HAP-1 (cell line): Measurements from ENCODE around the gene TGM4.
"Not testable (repeated sequence)": the region's sequence is repeated elsewhere in the genome, so short reads cannot be mapped to it uniquely, and the experiment has no call there.

Experiments used
- DNase-seq, 2 experiments: peaks; one replicate each; pipeline ENCODE4 v3.0.0-alpha.2; 2016 to 2020; ENCODE audit warnings: low spot score in 2 of 2
- H3K27me3 ChIP-seq: fragments of 250-450 bp; sonication (Bioruptor Pico); 2 replicates; pipeline ENCODE4 v1.5.1; 2020; ENCODE audit warnings: low read depth, mild to moderate bottlenecking, moderate library complexity
- H3K36me3 ChIP-seq: fragments of 250-450 bp; sonication (Bioruptor Pico); replicated peaks from 2 replicates; pipeline ENCODE4 v1.5.1; 2020; ENCODE audit warnings: mild to moderate bottlenecking
- H3K4me1 ChIP-seq: fragments of 250-450 bp; sonication (Bioruptor Pico); 2 replicates; pipeline ENCODE4 v1.5.1; 2020; ENCODE audit warnings: mild to moderate bottlenecking
- H3K4me3 ChIP-seq: fragments of 250-450 bp; sonication (Bioruptor Pico); 2 replicates; pipeline ENCODE4 v1.5.1; 2020; ENCODE audit warnings: mild to moderate bottlenecking, moderate library complexity
- H3K9me3 ChIP-seq: fragments of 250-450 bp; sonication (Bioruptor Pico); 2 replicates; pipeline ENCODE4 v1.5.1; 2020; ENCODE audit warnings: mild to moderate bottlenecking, moderate library complexity
- in situ Hi-C: fragments of 300-500 bp; cut with MboI; formaldehyde crosslinking; loops from 3 replicates; pipeline ENCODE4 v1.14.3; 2020; ENCODE audit warnings: low sequenced_read_pairs, inconsistent platforms, mixed read lengths

The TGM4 gene

DNA sequence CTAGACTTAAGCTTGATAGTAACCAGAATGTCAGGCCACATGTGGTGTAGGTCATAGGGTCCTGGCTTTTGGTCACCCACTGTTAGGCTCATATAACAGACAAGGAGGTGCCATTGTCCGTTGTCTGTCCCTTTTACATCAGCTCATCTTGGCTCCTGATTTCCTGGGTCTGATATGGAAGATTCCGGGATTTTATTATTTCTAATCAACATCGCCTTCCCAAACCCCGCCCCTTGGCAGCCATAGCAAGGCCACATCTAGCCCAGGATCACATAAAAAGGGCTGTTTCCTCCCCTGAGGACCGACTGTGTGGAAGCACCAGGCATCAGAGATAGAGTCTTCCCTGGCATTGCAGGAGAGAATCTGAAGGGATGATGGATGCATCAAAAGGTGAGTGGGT, at the start of gene TGM4:
TGM4 (plus strand) TSS at position 301 of the 400 bp plus-strand sequence; CDS start at position 372, 71 bp downstream.
- H3K4me1 ChIP-seq = no peaks in the 10 kb centered on the region
- no peaks in the 10 kb centered on the region for H3K27me3 ChIP-seq
- H3K4me3 ChIP-seq = no peak within 1 kb of the TSS
- no peak for DNase-seq
- no peaks in the 10 kb centered on the region for H3K36me3 ChIP-seq
- no peaks in the 10 kb centered on the region for H3K9me3 ChIP-seq
- in situ Hi-C loops = no loop called here

DNA sequence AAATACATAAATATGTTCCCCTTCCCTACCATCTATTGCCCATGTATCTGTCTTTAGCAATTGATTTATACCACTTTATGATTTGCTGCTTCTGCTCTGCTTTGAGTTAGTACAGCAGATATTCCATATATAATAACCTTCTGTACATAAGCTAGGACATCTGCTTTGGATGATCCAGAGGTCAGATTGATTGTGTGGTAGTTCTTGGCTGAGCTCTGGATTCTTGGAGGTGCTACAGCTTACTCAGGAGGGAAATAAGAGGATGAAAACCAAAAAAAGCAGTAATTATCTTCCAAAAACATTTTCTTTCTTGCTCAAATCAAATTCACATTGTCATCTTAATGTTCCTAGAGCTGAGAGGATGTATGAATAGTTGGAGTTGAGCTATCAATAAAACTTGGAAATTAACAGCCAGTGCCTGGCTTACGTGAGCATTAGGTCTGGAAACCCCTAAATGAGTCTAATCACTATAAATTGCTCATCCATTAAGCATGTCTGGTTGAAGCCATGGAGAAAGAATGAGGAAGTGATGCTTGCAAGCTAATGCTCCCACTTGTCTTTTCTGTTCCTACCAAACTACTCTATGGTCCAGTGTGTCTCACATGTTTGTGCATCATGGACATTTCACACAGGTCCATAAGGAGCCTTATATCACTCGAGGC, 49.0 kb upstream of the TGM4 start:
- Histone ChIP-seq H3K4me1 (no peaks in the 10 kb centered on the region), H3K4me3 (no peak overlapping the region), H3K36me3 (peaks cover 43% of the 10 kb centered on the region), H3K27me3 (no peaks in the 10 kb centered on the region), H3K9me3 (no peaks in the 10 kb centered on the region; the same call in 1 of the 2 replicates)
- DNase-seq = no peak
- in situ Hi-C loops = no loop called here

DNA sequence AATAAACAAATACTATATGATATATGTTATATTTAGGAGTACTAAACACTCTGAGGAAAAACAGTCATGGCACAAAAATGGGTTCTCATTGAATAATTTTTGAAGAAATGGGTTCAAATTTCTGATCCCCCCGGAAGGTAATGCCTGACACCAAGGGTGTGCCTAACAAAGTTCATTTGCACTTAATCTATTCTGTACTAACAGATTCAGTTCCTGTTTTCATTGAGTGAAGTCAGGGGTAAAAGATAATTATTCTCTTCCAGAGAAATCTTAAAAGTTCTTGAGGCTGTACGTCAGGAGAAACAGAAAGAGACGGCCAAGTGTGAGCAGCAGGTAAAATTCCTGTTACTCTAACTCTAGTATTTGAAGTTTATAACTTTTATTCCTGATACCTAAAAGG, 47.2 kb upstream of the TGM4 start:
- DNase-seq = no peak
- Histone ChIP-seq H3K36me3 (peaks cover 59% of the 10 kb centered on the region), H3K4me1 (no peaks in the 10 kb centered on the region), H3K9me3 (no peaks in the 10 kb centered on the region; the same call in 1 of the 2 replicates), H3K27me3 (no peaks in the 10 kb centered on the region), H3K4me3 (no peak overlapping the region)
- in situ Hi-C loops = no loop called here

DNA sequence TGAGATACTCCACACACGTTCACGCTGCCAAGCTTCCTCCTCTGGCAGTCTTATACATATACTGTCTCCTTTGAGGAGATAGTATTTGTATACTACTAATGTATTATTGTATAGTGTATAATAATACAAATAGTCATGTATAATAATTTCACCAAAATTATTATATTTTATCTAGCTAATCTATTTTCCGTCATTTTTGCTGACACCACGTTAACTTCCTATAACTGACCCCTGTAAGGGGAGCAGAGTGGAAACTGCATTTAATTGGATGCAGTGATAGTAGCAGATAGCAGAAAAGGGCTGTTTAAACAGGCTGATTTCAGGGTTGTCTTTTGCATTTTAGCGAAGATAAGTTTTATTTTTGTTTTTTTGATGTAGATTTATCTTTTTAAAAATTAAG, 43.2 kb upstream of the TGM4 start:
- no peaks in the 10 kb centered on the region for H3K27me3 ChIP-seq
- no peaks in the 10 kb centered on the region for H3K4me1 ChIP-seq
- peaks cover 60% of the 10 kb centered on the region for H3K36me3 ChIP-seq
- no peaks in the 10 kb centered on the region for H3K9me3 ChIP-seq
- H3K4me3 ChIP-seq = no peak overlapping the region
- in situ Hi-C loops = no loop called here
- DNase-seq = no peak

DNA sequence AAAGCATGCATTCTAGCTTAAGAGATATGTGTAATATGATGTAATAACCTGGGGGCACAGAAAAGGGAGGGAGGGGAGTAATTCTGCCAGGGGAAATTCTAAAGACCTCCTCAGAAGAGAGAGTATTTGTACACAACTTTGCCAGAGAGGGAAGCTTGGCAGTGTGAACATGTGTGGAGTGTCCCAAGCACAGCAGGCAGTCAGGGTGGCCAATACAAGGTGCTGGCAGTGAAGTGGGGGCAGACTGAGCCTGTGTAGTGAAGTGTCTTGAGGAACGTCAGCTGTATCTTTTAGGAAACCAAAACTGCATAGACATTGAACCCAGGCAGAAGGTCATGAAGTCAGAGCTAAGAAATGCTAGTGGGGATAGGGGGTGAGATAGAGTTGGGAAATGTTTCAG, 42.4 kb upstream of the TGM4 start:
- no peak for DNase-seq

DNA sequence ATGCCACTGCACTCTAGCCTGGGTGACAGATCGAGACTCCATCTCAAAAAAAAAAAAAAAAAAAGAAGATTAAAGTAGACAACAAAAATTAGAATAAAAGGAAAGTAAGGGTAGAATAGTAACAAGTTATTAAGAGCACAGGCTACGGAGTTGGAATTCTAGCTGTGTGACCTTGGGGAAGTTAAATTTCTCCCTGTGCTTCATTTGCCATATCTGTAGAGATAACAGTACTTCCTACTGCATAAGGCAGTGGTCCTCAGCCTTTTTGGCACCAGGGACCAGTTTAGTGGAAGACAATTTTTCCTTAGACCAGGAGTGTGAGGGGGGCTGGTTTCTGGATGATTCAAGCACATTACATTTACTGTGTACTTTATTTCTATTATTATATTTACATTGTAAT, 41.4 kb upstream of the TGM4 start:
- in situ Hi-C loops = no loop called here
- no peaks in the 10 kb centered on the region for H3K27me3 ChIP-seq
- DNase-seq = no peak
- no peak overlapping the region for H3K4me3 ChIP-seq
- H3K9me3 ChIP-seq = 0 out of 2 replicates have a peak, but pooled peaks cover 5% of the 10 kb centered on the region
- no peaks in the 10 kb centered on the region for H3K4me1 ChIP-seq
- peaks cover 65% of the 10 kb centered on the region for H3K36me3 ChIP-seq

More for the DNA sequence above, 42.4 kb upstream of the TGM4 start:
- Histone ChIP-seq H3K9me3 (0 out of 2 replicates have a peak, but pooled peaks cover 5% of the 10 kb centered on the region), H3K4me1 (no peaks in the 10 kb centered on the region), H3K4me3 (no peak overlapping the region), H3K36me3 (peaks cover 61% of the 10 kb centered on the region), H3K27me3 (no peaks in the 10 kb centered on the region)
- in situ Hi-C loops = no loop called here

DNA sequence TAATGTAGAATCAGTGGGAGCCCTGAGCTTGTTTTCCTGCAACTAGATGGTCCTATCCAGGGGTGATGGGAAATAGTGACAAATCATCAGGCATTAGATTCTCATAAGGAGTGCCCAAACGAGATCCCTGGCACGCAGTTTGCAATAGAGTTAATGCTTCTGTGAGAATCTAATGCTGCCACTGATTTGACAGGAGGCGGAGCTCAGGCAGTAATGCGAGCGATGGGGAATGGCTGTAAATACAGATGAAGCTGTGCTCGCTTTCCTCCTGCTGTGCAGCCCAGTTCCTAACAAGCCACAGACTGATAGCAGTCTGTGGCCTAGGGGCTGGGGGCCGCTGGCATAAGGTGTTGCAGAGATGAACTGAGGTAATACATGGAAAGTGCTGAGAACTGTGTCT, 41.0 kb upstream of the TGM4 start:
- H3K4me3 ChIP-seq = no peak overlapping the region
- H3K9me3 ChIP-seq = 0 out of 2 replicates have a peak, but pooled peaks cover 5% of the 10 kb centered on the region
- no peaks in the 10 kb centered on the region for H3K4me1 ChIP-seq
- DNase-seq = no peak
- in situ Hi-C loops = no loop called here
- H3K36me3 ChIP-seq = peaks cover 65% of the 10 kb centered on the region
- H3K27me3 ChIP-seq = no peaks in the 10 kb centered on the region

DNA sequence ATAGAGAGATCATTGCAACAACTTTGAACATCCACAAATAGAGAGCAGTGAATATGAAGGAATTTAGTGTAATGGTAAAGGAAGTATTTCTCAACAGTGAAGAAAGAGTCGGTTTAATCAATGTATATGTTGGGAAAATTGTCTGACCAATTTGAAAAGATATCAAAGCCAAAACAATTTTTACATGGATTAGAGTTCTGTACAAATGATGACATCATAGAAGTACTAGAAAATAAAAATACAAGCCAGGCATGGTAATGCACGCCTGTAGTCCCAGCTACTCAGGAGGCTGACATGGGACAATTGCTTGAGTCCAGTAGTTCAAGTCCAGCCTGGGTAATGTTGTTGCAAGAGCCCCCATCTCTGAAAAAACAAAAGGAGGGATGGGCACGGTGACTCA, 38.7 kb upstream of the TGM4 start:
- Histone ChIP-seq H3K27me3 (no peaks in the 10 kb centered on the region), H3K36me3 (peaks cover 70% of the 10 kb centered on the region), H3K4me1 (no peaks in the 10 kb centered on the region), H3K4me3 (no peak overlapping the region), H3K9me3 (0 out of 2 replicates have a peak, but pooled peaks cover 5% of the 10 kb centered on the region)
- in situ Hi-C loops = no loop called here
- no peak for DNase-seq

DNA sequence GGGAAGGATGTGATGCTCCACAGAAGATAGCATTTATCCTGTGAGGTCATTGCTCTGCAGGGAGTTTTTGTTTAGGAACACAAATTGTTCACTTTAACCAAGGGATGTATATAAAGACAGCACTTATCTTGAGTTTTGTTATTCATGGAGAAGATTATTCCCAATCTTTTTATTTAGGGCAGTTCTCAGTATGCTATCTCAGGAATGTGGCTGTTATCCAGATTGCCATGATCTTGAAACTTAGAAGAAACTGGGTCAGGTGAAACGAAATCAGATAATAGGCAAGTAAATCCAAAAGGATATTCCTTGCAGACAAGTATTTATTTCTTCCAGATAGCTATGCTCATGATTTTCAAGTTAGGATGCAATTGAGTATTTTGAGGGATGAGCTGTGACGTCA, 32.0 kb upstream of the TGM4 start:
- Histone ChIP-seq H3K4me1 (peaks cover 8% of the 10 kb centered on the region), H3K9me3 (no peaks in the 10 kb centered on the region), H3K4me3 (no peak overlapping the region), H3K27me3 (no peaks in the 10 kb centered on the region), H3K36me3 (peaks cover 50% of the 10 kb centered on the region)
- in situ Hi-C loops = no loop called here
- no peak for DNase-seq

DNA sequence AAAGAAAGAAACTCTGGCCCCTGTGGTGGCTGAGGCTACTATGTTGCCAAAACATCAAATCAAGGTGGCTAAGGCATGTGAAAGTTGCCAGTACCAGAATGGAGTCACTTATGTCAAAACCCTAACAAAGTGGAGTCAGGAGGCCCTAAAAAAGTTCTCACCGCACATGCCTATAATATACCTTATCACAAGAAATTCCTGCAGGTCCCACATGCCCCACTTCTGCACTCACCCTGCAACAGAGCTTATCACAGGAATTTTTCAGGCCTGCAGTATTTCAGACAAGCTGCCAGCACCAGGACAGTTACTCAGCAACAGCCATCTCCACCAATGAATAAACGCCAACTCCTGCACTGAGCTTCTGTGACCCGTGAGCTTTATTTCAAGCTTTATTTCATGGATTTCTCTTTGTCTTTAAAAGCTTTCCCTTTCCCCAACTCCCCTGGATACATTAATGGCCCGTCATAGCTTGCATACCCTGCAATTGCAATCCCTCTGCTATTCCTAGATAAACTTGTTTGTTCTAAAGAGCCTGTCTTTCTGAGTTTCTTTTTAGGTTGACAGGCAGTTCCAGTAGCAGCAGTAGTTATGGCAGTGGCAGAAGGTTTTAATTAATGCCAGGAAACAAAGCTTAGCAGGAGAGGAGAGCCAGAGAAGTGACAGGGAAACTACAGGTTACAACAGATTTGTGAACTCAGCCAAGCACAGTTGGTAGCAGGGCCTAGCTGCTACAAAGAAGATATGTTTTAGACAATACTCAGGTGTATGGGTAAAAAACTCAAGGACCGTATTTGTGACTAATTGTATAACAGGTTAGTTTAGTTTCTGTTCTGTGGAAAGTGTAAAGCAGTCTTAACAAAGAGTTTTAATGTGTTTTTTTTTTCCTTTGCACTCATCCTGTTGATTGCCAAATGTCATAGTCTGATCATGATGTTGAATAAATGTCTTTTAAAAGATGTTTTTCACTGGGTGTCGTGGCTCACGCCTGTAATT, 28.6 kb upstream of the TGM4 start:
- Histone ChIP-seq H3K4me3 (no peak overlapping the region), H3K9me3 (no peaks in the 10 kb centered on the region), H3K27me3 (no peaks in the 10 kb centered on the region), H3K4me1 (peaks cover 8% of the 10 kb centered on the region), H3K36me3 (peaks cover 34% of the 10 kb centered on the region)
- no peak for DNase-seq
- in situ Hi-C loops = no loop called here

DNA sequence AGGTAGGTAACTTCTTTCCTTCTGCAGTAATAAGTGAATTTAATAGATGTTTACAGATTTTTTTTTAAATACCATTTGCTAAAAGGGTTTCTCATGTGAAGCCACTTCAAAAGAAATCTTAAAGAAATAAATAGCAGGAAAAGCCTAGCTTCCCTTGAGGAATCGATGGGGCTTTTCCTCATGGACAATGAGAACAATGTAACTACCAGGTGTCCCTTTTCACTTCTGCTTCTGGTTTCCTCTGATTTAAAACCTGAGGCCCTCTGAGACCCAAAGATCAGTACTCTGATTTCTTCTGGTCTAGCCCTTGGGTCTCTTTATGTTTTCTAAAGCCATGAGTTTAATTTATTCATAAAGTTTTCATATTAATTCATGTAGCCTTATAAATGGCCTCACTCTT, 25.8 kb upstream of the TGM4 start:
- Histone ChIP-seq H3K36me3 (peaks cover 52% of the 10 kb centered on the region), H3K4me1 (peaks cover 8% of the 10 kb centered on the region), H3K9me3 (no peaks in the 10 kb centered on the region), H3K4me3 (no peak overlapping the region), H3K27me3 (no peaks in the 10 kb centered on the region)
- DNase-seq = no peak
- in situ Hi-C loops = no loop called here

DNA sequence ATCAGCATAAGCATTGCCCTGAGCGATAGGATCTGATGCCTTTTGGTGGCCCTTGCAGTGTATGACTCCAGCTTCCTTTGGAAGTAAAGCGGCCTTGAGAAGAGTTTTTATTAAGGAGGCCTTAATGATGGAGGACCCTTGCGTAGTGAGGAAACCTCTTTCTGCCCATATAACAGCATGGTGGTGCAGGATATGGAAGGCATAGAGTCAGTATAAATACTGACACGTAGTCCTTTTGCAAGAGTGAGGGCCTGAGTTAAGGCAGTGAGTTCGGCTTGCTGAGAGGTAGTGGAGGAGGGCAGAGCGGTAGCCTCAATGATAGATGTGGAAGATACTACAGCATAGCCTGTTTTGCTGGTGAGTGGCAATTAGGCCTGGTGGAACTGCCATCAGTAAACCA, 17.7 kb upstream of the TGM4 start:
- DNase-seq, H3K9me3 ChIP-seq, H3K27me3 ChIP-seq, H3K4me3 ChIP-seq, in situ Hi-C loops, H3K4me1 ChIP-seq: not testable (repeated sequence)
- H3K36me3 ChIP-seq = peaks cover 32% of the 10 kb centered on the region

DNA sequence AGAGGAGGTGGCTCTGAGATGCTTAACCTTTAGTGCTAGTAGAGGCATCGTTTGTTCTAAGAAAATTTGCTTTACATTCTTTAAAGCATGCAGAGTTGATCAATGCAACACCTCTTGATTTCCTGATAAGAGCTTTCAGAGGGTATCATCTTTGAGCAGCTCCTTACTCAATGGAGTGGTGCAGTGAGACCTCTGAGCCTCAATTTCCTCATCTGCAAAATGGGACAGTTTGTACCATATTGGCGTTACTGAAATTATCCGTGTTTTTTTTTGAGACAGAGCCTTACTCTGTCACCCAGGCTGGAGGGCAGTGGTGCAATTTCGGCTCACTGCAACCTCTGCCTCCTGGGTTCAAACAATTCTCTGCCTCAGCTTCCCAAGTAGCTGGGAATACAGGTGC, 14.3 kb upstream of the TGM4 start:
- H3K27me3 ChIP-seq = no peaks in the 10 kb centered on the region
- no peaks in the 10 kb centered on the region for H3K4me1 ChIP-seq
- no peaks in the 10 kb centered on the region for H3K9me3 ChIP-seq
- no peak overlapping the region for H3K4me3 ChIP-seq
- no peak for DNase-seq
- in situ Hi-C loops = no loop called here
- peaks cover 9% of the 10 kb centered on the region; the same call in 1 of the 2 replicates for H3K36me3 ChIP-seq
